ENCODE measurements around the gene PRKCH.

Gene PRKCH

DNA sequence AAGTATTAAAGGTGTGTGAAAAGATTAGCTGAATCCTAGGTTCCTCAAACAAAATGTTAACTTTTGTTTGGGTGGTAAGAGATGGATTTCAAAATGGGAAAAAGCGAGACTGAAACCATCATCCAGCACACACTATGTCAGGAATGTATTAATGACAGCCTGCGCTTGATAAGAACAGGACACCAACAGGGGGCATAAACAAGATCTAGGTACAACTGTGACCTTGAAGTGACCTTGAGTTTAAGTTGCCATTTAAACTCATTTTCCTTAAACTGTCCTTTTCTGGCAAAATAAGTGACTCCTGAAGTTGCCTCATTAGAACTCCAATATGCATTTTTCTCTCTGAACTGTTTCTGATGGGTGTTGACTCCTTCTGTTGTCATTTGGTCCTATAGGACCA is 17.1 kb downstream of the PRKCH start:
- DNase-seq (ENCODE audit: low read depth), result no peak

DNA sequence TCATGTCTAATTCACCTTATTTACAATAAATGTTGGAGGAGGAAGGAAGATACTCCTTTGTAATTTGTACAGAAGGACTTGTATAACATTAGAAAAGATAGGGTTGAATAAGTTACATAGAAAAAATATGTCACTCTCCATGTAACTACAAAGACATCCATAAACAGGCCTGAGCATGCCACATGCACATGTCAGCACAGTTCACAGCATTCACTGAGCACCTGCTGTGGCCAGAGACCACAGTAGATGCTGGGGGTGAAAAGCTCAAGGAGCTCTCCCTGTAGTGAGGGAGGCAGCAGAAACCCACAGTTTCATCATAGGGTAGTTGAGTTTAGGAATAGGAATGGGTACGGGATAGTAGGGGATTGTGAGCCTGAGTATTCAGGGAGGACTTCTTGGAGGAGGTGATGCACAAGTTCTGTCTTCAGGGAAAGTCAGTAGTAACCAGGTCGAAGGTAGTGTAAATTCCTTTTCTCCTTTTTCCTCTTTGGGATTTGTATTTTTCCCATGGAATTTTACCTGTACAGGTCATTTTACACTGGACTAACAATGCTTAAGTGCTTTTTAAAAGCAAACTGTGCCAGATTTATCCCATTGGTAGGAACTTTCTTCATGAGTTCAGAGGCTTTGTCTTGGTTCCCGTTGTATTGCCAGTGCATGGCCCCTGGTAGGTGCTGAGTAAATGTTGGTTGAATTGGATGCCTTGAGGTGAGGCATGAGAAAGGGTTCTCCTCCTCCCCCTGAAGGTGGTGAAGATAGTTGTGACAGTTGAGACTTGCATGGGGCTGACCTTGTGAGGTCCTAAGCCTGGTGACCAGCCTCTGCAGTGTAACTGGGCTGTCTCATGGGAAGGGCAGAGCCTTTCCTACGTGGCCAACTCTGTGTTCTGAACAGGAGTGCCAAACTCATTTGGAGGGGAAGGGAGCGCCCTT is 20.2 kb downstream of the PRKCH start:
- no peak for DNase-seq (ENCODE audit: low read depth)

DNA sequence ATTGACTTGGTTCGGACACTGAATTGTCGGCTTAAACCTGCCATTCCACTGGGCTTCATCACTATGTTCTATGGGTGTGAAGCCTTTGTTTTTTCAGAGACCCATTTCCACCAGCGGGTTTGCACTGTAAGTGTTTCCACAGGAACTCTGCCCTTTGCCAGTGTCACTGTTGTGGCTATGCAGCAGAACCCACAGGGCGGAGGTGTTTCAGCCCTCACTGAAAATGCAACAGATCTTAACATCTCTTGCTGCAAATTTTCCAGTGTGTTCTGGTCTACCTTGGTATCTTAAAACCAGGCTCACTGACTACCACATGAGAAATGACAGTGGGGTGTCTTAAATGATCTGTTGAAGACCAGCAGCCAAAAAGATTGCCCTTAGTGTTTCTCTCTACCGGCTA is 21.1 kb downstream of the PRKCH start:
- peak; percentile 85 for DNase-seq (ENCODE audit: low read depth)

DNA sequence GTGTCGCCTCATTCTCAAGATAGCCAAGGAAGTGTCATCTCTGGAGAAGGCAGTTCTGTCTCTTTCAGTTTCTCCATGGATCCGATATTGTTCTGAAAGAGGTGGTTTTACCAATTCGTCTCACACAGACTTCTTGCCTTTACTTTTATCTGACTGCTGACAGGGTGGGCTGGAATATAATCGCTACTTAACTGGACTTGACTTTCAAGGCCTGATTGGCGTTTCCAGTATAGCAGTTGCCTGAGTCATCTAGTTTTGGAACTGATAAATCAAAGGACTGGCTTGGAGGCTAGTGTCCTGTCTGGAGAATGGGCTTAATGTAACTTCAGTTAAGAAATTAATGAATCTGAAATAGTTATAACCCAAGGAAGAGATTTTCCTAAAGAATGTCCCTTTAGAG is 21.6 kb downstream of the PRKCH start:
- no peak for DNase-seq (ENCODE audit: low read depth)

DNA sequence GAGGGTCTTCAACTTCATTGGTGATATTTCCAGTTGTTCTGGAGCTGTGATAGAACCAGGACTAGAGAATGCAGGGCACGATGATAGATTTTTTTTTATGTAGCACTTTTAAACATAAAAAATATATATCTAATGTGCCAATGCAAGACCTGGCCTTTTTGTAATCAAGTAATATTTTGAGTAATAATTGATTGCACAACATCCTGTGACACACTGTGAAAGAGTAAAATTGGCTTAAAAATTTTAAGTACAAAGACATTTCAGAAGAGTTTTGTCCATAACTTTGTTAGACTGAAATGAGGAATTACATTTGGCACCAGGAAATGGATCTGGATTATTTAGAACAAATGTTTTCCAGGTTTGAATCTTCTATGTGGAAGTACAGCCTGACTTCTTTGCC is 22.1 kb downstream of the PRKCH start:
- no peak for DNase-seq (ENCODE audit: low read depth)

DNA sequence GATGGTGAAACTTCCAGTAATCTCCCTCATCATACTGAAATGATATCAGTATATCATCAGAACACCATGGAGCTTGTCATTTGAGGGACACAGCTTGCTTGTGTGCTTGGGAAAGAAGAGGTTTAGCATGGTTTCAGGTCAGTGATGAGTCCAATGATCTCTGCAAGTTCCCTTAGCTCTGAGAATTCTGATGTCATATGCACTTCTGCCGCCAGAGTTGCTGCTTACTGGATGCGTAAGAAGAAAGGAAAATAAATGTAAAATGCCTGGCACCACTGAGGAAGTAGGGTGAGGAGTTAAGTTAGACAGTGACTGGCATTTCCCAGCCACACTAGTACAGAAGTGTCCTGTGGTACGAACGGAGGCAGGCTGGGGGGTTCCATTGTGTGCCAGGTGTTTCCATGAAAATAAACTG is 22.6 kb downstream of the PRKCH start:
- DNase-seq (ENCODE audit: low read depth), result no peak

DNA sequence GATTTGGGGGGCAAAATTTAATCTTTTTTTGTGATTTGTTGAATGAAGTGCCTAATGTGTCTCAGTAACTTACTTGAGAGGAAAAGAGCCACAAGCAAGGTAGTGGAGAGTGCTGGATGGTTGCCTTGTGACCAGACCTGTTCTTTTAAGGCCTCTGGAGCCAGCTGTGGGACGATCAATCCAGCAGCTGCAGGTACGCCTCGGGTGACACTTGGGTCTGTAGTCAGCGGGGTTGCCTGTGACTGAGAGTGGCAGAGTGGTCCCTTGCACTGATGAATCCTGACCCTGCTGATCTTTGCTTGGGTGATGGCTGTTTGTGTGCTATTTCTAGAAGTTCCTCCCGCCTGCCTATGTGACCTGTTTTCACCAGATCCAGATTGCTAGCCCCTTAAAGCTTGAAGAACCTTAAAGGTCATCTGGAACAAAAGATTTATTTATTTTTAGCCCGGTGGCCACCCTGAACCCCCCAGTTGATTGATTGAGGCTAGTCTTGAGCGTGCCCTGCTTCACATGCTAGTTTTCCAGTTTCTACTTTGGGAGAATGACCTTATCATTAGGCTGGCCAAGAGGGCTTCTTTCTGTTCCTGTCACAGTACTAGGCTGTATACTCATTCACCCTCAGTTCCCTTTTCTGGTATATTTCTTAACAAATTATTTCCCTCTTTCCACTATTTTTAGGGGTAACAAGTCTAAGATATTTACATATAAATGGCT is 23.2 kb downstream of the PRKCH start:
- DNase-seq (ENCODE audit: low read depth), result no peak

DNA sequence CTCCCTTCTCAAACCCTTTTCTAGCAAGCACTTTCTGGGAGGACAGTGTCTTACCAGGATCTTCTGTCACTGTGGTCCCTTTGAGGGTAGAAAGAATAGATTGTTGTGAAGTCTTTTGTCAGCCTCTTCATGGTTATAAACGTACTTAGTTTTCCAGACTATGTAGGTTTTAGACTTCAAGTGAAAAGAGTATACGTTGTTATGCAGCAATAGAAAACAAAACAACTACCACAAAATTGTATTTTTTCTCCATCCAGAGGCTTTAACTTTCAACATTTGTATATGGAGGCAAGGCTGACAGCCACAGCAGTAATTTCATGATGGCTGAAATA is 23.7 kb downstream of the PRKCH start:
- no peak for DNase-seq (ENCODE audit: low read depth)

DNA sequence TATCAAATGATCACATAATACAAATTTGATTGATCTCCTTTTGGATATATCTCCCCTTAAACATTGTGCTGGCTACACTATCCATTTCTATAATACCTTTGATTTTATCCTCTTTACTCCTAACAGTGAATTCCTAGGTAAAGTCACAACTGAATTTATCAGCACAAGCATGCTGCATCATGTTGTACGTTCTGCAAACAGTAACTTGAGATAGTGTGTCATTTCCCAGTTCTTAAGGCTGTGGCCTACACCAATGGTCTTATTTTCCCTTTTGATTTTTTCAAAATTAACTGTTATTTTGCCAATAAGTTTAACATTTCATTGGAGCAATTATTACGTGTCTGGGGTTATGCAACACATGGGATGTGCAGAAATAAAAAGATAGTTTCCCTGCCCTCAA is 24.8 kb downstream of the PRKCH start:
- DNase-seq (ENCODE audit: low read depth), result no peak

DNA sequence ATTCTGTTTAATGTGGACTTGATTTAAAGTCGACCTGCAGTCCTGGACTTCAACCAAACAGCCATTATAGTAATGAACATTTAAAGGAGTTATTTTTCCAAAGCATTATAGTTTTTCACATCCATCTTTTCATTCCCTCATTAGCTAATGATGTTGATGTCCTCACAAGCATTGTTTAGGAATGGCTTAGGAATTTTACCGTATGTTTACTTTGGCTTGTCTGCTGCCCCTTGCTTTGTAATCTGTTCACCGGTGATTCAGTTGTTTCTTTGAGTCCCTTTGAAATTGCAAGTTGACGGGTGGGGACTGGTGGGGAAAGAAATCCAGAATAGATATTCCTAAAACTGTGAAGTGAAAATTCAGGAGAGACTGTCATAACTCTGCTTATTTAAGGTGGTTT is 25.4 kb downstream of the PRKCH start:
- DNase-seq (ENCODE audit: low read depth), result no peak

DNA sequence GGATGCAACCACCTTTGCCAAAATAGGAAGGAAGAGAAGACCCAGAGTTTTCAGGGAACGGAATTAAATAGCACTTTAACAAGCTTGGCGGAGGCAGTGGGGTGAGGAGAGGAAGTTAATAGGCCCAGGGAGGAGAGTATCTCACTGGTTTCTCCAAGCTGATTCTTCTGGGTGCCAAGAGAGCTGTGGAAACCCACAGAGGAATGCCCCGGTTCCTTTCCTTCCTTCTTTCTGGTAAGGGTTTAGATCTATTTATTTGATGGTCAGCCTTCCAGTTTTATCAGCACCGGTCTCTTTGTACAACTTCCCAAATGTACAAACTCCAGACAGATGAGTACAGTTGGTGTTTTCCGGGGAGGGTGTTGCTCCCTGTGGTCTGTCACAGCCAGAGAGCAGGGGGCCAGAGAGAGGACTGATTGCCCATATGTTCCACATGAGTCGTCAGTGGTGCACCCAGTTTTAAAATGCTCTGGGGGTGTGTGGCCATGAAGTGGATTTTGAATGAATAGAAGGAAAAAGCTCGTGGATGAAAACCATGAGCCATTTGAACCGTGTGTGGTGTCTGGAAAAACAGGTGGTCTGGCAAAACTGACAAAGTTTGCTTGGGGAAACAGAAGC is 26.6 kb downstream of the PRKCH start:
- no peak for DNase-seq (ENCODE audit: low read depth)

DNA sequence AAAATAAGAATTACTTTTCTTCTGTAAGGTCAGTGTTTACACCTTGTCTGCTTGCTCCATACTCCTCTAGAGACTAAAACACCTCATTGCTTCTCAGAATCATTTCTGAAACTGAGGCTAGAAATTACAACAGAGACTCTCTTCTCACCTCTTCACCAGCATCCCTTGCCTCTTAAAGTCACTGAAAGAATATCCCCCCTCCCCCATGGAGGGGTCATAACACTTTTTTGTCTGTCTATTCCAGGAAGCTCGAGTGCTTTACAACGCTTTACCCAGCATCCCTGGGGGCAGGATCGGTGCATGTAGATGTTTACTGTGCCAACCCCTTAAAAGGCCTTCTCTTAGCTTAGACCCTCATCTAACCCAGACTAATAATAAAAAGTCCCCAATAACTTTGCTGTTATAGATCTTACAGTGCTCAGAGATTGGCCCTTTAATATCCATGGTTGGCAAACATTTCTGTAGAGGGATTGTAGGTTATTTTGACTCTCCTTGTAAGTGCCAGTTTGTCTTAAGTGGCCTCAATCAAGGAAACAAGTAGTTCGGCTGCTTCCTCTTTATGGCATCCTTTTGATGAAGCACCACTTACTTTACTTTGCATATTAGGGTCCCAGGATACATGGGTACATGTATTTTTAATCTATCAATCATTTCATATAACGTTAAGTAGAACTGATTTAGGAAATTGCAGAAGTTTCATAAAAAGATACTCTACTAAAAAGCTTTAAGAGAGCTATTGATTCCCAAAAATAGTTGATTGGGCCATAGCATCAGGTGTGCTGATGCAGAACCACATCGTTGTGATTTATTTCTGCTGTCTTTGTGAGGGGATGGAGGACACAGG is 29.3 kb downstream of the PRKCH start:
- DNase-seq (ENCODE audit: low read depth), result no peak

DNA sequence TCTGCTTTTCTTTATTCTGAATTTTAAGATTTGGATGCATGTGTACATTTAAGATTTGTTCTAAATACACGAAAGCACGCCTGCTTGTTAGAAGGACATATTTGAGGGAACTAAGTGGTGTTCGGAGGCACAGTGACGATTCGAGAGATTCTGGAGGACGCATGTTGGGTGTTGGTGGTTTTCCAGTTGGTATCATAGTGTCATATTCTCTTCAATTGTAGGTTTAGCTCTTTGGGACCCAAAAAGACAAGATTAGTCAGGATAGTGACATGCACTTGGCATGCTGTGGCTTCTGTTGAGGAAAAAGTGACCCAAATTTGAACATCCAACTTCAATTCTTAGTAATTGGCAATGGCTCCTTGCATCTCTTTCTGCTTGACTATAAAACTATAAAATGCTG is 30.1 kb downstream of the PRKCH start:
- no peak for DNase-seq (ENCODE audit: low read depth)

DNA sequence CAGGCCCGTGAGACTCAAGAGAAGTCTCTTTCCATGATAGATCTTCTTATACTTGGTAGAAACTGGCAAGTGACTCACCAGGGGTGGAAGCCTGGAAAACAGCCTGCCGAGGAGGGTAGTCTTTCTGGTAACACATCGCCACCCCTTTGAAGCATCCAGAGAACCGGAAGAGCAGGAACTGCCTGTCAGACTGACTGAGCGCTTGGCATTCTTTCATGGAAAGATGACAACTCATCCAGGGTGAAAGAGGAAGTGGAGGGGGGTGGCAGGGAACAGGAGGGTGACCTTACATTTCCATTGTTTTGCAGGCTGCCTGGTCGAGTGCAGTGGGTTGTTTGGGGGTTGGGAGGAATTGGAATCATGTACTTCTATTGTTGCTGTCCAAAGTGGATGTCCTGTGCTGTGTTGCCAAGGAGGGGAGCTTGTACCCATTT is 34.5 kb downstream of the PRKCH start:
- peak; percentile 62 for DNase-seq (ENCODE audit: low read depth)

DNA sequence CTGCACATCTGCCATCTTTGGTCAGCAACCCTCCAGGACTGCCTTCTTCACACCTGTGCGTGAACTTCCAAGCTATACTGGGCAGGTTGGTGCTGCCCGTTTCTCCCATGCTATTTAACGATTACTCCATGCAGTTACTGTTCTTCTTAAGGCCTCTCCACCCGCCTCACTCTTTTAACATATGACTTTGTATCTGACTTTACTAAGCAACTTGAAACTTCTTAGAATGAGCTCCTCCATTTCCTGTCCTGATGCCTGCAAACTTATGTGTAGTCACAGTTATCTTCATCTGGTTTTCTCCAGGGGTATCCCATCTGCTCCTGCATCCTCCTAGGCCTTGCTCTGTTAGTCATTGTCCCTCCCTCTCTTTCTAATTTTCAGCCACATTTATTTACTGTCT is 35.7 kb downstream of the PRKCH start:
- no peak for DNase-seq (ENCODE audit: low read depth)

DNA sequence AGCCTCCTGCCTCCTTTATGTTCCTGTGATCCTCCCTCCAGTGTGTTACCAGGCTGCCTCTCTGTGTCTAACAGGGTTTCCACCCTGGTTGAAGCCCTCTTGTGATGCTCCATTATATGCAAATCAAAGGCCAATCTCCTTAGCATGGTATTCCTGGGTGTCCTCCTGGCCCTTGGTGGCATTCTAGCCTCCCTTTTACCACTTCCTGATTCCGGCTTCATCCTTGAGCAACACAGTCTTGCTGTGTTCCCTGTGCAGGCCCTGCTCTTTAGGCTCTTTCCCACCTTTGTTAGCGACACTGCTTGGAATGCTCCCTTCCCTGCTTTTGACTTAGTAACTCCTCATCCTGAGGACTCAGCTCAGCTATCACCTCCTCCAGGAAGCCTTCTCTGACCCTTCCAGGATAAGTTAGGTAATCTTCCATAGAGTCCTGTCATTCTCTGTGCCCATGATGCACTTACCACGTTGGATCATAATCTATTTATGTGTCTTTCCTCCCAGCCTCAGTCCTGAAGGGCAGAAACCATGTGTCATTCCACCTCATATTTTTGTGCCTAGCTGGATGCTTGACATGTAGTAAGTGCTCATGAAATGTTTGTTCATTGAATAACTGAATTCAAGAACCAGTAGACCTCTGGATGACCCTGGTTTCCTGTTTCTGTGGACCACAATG is 37.3 kb downstream of the PRKCH start:
- DNase-seq (ENCODE audit: low read depth), result no peak

DNA sequence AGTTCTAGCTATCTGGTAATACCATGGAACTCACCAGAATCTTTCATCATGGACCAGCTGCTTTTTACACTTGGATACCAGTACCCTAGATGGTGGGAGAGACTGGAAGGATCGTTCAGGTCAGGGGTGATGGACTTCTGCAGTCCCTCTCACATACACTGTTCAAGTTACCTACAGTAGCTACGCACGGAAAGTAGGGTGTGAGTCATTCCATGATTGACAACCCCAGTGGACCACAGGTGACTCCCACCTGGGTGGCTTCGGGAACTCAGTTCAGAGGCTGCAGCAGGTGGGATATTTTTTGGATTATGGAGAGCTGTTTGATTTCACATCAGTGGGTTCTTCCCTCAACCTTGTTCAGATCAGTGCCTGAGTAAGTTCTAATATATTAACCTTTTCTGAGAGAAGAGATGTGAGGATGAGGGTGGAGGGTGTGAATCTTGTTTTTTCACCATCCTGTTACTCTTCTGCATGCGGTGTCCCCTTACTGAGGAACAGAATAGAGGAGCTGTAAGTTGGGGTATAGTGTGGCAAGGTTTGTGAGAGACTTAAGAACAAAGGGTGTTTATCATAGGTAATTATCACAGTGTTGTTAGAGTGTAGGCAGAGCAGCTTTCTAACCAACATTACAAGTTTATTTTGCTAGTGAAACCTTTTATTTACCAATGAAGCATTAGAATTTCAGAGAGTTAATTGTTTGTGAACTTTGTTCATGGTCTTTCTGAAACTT is 39.6 kb downstream of the PRKCH start:
- DNase-seq (ENCODE audit: low read depth), result no peak

DNA sequence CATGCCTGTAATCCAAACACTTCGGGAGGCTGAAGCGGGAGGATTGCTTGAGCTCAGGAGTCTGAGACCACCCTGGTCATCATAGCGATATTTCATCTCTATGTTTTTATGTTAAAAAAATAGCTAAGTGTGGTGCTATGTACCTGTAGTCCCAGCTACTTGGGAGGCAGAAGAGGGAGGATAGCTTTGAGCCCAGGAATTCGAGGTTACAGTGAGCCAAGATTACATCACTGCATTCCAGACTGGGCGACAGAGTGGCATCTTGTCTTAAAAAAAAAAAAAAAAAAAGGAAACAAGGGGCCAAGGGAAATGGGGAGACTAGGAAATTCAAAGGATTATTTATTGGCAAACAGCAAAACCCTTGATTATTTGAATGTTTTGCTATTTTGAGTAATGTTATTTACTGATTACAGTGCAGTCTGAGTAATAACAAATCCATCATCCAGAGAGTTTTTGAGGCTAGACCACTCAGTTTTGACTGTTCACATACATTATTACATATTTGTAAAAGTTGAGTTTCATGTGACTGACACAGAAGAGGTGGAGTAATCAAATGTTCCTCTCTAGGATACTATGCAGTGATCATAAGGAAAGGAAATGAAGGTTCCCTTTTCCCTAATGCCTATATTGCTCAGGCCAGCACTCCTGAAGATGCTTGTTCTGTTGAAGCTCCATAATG is 40.8 kb downstream of the PRKCH start:
- no peak for DNase-seq (ENCODE audit: low read depth)

DNA sequence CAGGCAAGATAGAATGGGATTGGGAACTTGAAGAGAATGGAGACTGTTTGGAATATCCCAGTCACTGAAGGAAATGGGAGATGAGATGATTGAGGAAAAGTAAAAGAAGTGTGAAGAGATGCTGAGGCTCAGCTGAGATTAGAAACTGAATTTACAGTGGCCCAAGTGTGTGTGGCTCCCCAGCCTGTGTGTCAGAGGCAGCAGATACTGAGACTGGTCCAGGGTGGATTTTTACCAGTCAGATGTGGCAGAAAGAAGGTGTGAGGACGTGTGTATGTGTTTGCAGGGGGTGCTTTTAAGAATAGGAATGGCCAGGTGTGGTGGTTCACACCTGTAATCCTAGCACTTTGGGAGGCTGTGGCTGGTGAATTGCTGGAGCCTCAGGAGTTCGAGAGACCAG is 42.9 kb downstream of the PRKCH start:
- no peak for DNase-seq (ENCODE audit: low read depth)

DNA sequence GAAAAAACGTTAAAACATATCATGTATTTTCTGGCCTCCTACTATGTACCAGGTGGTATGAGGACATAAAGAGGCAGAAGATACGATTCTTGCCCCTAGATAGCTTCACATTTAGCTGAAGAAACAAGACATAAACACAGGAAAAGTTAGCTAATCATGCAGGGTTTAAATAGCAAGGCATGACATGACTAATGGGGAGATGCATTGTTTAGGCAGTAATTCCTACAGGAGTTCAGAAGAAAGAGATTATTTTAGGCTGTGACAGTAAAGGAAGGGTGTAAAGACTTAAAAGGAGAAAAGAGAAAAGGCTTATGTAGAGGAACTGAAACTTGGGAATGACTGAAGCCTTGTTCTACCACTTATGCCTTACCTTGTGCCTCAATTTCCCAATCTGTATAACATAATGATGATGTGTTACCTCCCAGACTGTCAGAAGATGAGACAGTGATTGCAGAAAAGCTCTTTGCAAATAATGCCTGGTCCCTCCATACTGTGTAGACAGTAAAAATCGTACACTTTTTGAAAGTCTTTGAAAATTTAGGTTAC is 44.4 kb downstream of the PRKCH start:
- no peak for DNase-seq (ENCODE audit: low read depth)
